Lower leg skin (tissue), 4 donors: ENCODE data around the gene SF3A2. TPM values are rescaled to one million over a fixed set of nuclear protein-coding genes. Genes with fewer than 3 reads are reported as not detected.
"Not testable (repeated sequence)": the region's sequence is repeated elsewhere in the genome, so short reads cannot be mapped to it uniquely, and the experiment has no call there.

Experiments
- DNase-seq, 2 donors: peaks; one replicate each; pipeline ENCODE4 v3.0.0-alpha.2; 2019; ENCODE audit warnings: low spot score in 2 of 2
- H3K4me3 ChIP-seq: fragments of 200-600 bp; sonication (generic); 2 replicates; pipeline ENCODE4 v1.5.1; 2017; ENCODE audit warnings: mild to moderate bottlenecking, low read depth; ENCODE audit not compliant: poor library complexity, severe bottlenecking
- POLR2A ChIP-seq, 2 donors: fragments of 450-650 bp; IDR thresholded peaks; one replicate each; pipeline ENCODE4 v1.6.1; 2016 to 2017; ENCODE audit warnings: antibody characterized with exemption in 2 of 2, mild to moderate bottlenecking in 1 of 2, moderate library complexity in 1 of 2
- WGBS, 2 donors: methylation state at CpG; one replicate each; pipeline ENCODE4 v1.1.5; 2018; 5-methylcytosine and 5-hydroxymethylcytosine counted together
- intact Hi-C: fragments of 100-400 bp; cut with DNase I; formaldehyde crosslinking; loops from one replicate; pipeline ENCODE4 v1.15.0; 2023; ENCODE audit warnings: low total_unique reads
- total RNA-seq, 4 donors: library from RNA; depleted of rRNA; stranded (reverse); fragments of >200 nt; gene quantifications; one replicate each; pipeline ENCODE4 v1.1.0, GENCODE V29; 2016
- TF ChIP-seq, protein P1 (sequence below), 3 donors: fragments of 450-650 bp; IDR thresholded peaks; one replicate each; pipeline ENCODE4 v1.5.1; 2016; ENCODE audit warnings: antibody characterized with exemption in 3 of 3, mild to moderate bottlenecking in 3 of 3, moderate library complexity in 2 of 3

Gene SF3A2
- total RNA-seq, 4 donors from 2014 or later, result 35.6 to 85.6 (median 47.8) TPM

DNA sequence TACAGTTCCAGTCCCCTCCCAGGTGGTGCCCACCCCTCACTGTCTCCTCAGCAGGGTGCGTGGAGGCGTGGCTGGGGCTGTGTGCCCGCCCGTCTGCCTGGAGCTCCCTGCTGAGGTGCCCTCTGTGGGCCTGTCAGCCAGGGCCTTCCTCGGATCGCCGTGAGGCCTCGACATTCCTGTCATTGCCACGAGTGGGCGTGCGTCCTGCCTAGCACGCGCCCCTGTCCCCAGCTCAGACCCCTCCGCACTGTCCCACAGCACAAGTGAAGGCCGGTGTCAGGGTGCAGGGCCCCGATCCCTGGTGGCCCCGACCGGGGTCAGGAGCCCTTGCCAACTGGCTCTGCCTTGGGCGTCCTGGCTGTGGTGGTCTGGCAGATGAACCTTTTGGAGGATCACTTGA, 40.7 kb upstream of the SF3A2 start:
- intact Hi-C loops, result no loop called here
- DNase-seq, result no peak

GRCh38 chr19:2197270-2197669, 39.4 kb upstream of the SF3A2 start:
- H3K4me3 ChIP-seq, result no peak overlapping the region
- no peak for DNase-seq
- intact Hi-C loops, result no loop called here
- TF ChIP-seq, protein P1, sequence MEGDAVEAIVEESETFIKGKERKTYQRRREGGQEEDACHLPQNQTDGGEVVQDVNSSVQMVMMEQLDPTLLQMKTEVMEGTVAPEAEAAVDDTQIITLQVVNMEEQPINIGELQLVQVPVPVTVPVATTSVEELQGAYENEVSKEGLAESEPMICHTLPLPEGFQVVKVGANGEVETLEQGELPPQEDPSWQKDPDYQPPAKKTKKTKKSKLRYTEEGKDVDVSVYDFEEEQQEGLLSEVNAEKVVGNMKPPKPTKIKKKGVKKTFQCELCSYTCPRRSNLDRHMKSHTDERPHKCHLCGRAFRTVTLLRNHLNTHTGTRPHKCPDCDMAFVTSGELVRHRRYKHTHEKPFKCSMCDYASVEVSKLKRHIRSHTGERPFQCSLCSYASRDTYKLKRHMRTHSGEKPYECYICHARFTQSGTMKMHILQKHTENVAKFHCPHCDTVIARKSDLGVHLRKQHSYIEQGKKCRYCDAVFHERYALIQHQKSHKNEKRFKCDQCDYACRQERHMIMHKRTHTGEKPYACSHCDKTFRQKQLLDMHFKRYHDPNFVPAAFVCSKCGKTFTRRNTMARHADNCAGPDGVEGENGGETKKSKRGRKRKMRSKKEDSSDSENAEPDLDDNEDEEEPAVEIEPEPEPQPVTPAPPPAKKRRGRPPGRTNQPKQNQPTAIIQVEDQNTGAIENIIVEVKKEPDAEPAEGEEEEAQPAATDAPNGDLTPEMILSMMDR (IDR thresholded peaks at IDR 0.05), result no peak
- TF ChIP-seq POLR2A (IDR thresholded peaks at IDR 0.05), result no peak
- WGBS, 2 donors, result 90 to 93% methylated on average over 14 to 15 of the region's 15 CpGs

More for the DNA sequence above, 40.7 kb upstream of the SF3A2 start:
- H3K4me3 ChIP-seq, result no peak overlapping the region
- no peak for TF ChIP-seq POLR2A (IDR thresholded peaks at IDR 0.05)
- TF ChIP-seq, protein P1 (IDR thresholded peaks at IDR 0.05), result no peak
- WGBS, 2 donors, result 77 to 96% methylated on average over 17 of the region's 19 CpGs

DNA sequence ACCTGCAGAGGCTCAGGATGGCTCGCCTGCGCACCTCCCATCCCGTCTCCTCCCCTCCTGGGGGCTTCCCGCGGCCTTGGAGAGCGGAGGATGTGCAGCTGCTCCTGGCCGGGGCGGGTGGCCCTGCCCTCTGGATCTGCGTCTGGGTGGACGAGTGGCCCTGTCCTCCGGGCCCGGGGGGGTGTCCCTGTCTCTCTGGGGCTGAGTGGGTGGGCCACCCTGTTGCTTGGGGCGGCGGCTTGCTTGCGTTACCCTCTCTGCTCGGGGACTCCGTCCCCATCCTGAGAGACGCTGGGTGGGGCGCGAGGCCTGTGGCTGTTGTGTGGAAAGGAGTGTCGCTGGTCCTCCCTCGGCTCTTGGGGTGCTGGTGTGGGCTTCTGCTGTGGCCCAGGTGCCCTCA, 38.3 kb upstream of the SF3A2 start:
- WGBS, 2 donors, result 85 to 88% methylated on average over 22 of the region's 22 CpGs
- no peak for DNase-seq
- intact Hi-C loops, result no loop called here

GRCh38 chr19:2199215-2199614, 37.4 kb upstream of the SF3A2 start:
- no peak for DNase-seq
- 78 to 79% methylated on average over 11 to 14 of the region's 18 CpGs for WGBS, 2 donors
- intact Hi-C loops, result no loop called here
- TF ChIP-seq POLR2A (IDR thresholded peaks at IDR 0.05), result no peak
- TF ChIP-seq, protein P1 (IDR thresholded peaks at IDR 0.05), result no peak
- no peak overlapping the region for H3K4me3 ChIP-seq

More for the DNA sequence above, 38.3 kb upstream of the SF3A2 start:
- no peak for TF ChIP-seq POLR2A (IDR thresholded peaks at IDR 0.05)
- TF ChIP-seq, protein P1 (IDR thresholded peaks at IDR 0.05), result no peak
- H3K4me3 ChIP-seq, result no peak overlapping the region

- no peak overlapping the region for H3K4me3 ChIP-seq
- 89 to 90% methylated on average over 25 to 28 of the region's 37 CpGs for WGBS, 2 donors
- intact Hi-C loops, result no loop called here
- no peak for DNase-seq
- TF ChIP-seq POLR2A (IDR thresholded peaks at IDR 0.05), result no peak
- TF ChIP-seq, protein P1 (IDR thresholded peaks at IDR 0.05), result no peak
Measured at GRCh38 chr19:2199861-2200623, 36.6 kb upstream of the SF3A2 start.

GRCh38 chr19:2200624-2201294, 35.9 kb upstream of the SF3A2 start:
- WGBS, 2 donors, result 95% methylated on average over 48 to 50 of the region's 50 CpGs
- DNase-seq, H3K4me3 ChIP-seq, intact Hi-C loops: not testable (repeated sequence)
